Left lung (tissue), 10 donors: ENCODE results near the gene NQO2. TPM values are rescaled to one million over a fixed set of nuclear protein-coding genes. Genes with fewer than 3 reads are reported as not detected.
"Not testable (repeated sequence)": the region's sequence is repeated elsewhere in the genome, so short reads cannot be mapped to it uniquely, and the experiment has no call there.

ENCODE experiments used
- ATAC-seq: fragments of 200-7000 bp; cut with Tn5 transposase; one replicate; pipeline ENCODE4 v1.9.1; 2020; ENCODE audit warnings: moderate library complexity
- DNase-seq, 4 donors: peaks; one replicate each; pipeline ENCODE4 v3.0.0-alpha.2; 2013 to 2020
- H3K27ac ChIP-seq, 2 donors: fragments of 200-600 bp; sonication (generic) in 1 of 2; one replicate each; pipeline versions ENCODE4 v1.5.0 to v1.8.0; 2020 to 2021
- H3K27me3 ChIP-seq, 2 donors: fragments of 200-600 bp; sonication (generic) in 1 of 2; one replicate each; pipeline versions ENCODE4 v1.5.0 to v1.8.0; 2020 to 2021
- H3K36me3 ChIP-seq, 2 donors: fragments of 200-600 bp; sonication (generic) in 1 of 2; one replicate each; pipeline versions ENCODE4 v1.5.0 to v1.8.0; 2020 to 2021
- H3K4me1 ChIP-seq, 2 donors: fragments of 200-600 bp; one replicate each; pipeline ENCODE4 v1.8.0; 2021
- H3K4me3 ChIP-seq, 2 donors: fragments of 200-600 bp; sonication (generic) in 1 of 2; one replicate each; pipeline versions ENCODE4 v1.5.0 to v1.8.0; 2020 to 2021; ENCODE audit warnings: mild to moderate bottlenecking in 1 of 2
- H3K9me3 ChIP-seq, 2 donors: fragments of 200-600 bp; sonication (generic) in 1 of 2; one replicate each; pipeline versions ENCODE4 v1.5.0 to v1.8.0; 2020 to 2021
- intact Hi-C, 2 donors: fragments of 100-400 bp; cut with DNase I; formaldehyde crosslinking; loops; one replicate each; pipeline versions ENCODE4 v1.11.2 to v1.14.2; 2022
- polyA plus RNA-seq, 6 donors: library from polyadenylated mRNA; unstranded; fragments of 120-200 nt; gene quantifications; one replicate each; pipeline ENCODE4 v1.2.1, GENCODE V29; 2013; ENCODE audit not compliant: insufficient read length in 6 of 6
- total RNA-seq, 2 donors: library from RNA; stranded (reverse); fragmentation: NEBNext Ultra II Directional; extraction: Animal tissue kit (Norgen Biotek cat#: 25700); gene quantifications; one replicate each; pipeline ENCODE4 v1.2.1, GENCODE V29; 2021
- TF ChIP-seq, protein P1 (sequence below), 2 donors: fragments of 200-600 bp; sonication (generic) in 1 of 2; IDR thresholded peaks; one replicate each; pipeline versions ENCODE4 v1.5.0 to v1.8.0; 2021; ENCODE audit warnings: antibody characterized with exemption in 2 of 2
- donor health status: DM: no; HTN: yes; CAD: no.
- donor health status: DM: no; HTN: no; CAD: no.

The NQO2 gene
- total and polyA plus RNA-seq, 8 donors: 22.0 to 55.8 (median 31.7) TPM

GRCh38 chr6:3005077-3005476, 5.4 kb downstream of the NQO2 start:
- H3K27ac ChIP-seq: no peak overlapping the region
- peaks cover 4 to 27% of the 10 kb centered on the region in 2 donors for H3K4me1 ChIP-seq
- no peaks in the 10 kb centered on the region for H3K9me3 ChIP-seq
- peaks cover 0 to 60% of the 10 kb centered on the region in 2 donors for H3K36me3 ChIP-seq
- DNase-seq (no peak), ATAC-seq (no peak)
- H3K27me3 ChIP-seq: no peaks in the 10 kb centered on the region
- TF ChIP-seq, protein P1, sequence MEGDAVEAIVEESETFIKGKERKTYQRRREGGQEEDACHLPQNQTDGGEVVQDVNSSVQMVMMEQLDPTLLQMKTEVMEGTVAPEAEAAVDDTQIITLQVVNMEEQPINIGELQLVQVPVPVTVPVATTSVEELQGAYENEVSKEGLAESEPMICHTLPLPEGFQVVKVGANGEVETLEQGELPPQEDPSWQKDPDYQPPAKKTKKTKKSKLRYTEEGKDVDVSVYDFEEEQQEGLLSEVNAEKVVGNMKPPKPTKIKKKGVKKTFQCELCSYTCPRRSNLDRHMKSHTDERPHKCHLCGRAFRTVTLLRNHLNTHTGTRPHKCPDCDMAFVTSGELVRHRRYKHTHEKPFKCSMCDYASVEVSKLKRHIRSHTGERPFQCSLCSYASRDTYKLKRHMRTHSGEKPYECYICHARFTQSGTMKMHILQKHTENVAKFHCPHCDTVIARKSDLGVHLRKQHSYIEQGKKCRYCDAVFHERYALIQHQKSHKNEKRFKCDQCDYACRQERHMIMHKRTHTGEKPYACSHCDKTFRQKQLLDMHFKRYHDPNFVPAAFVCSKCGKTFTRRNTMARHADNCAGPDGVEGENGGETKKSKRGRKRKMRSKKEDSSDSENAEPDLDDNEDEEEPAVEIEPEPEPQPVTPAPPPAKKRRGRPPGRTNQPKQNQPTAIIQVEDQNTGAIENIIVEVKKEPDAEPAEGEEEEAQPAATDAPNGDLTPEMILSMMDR (IDR thresholded peaks at IDR 0.05): no peak
- H3K4me3 ChIP-seq: no peak overlapping the region
- intact Hi-C loops: no loop called here

GRCh38 chr6:3005874-3006273, 6.2 kb downstream of the NQO2 start:
- intact Hi-C loops: no loop called here
- H3K36me3 ChIP-seq: peaks cover 0 to 68% of the 10 kb centered on the region in 2 donors
- TF ChIP-seq, protein P1 (IDR thresholded peaks at IDR 0.05): no peak

DNA sequence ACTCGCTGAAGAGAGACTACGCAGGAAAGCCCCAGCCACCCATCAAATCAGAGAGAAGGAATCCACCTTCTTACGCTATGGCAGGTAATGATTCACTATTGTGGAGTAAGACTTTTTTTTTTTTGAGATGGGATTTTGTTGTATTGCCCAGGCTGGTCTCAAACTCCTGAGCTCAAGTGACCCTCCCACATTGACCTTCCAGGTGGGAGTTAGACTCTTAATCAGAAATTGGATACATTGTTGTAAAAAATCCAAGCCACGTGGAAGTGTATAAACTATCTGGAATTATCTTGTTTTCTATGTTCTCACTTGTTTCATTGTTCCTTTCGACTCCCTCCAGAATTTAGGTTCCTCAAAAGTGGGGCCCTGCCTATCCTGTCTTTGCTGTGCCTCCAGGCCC, 6.8 kb downstream of the NQO2 start:
- ATAC-seq: no peak
- peaks cover 0 to 74% of the 10 kb centered on the region in 2 donors for H3K36me3 ChIP-seq
- peaks cover 3 to 13% of the 10 kb centered on the region in 2 donors for H3K4me1 ChIP-seq
- intact Hi-C loops: no loop called here
- TF ChIP-seq, protein P1 (IDR thresholded peaks at IDR 0.05): no peak
- H3K9me3 ChIP-seq: peaks cover 0 to 10% of the 10 kb centered on the region in 2 donors
- H3K4me3 ChIP-seq: no peak overlapping the region
- no peaks in the 10 kb centered on the region for H3K27me3 ChIP-seq
- no peak overlapping the region for H3K27ac ChIP-seq
- no peak for DNase-seq

More at GRCh38 chr6:3005874-3006273, 6.2 kb downstream of the NQO2 start:
- ATAC-seq: no peak
- Histone ChIP-seq H3K27me3 (no peaks in the 10 kb centered on the region), H3K4me1 (peaks cover 4 to 19% of the 10 kb centered on the region in 2 donors), H3K27ac (no peak overlapping the region), H3K4me3 (no peak overlapping the region), H3K9me3 (peaks cover 0 to 4% of the 10 kb centered on the region in 2 donors)
- no peak for DNase-seq

GRCh38 chr6:3007571-3007970, 7.9 kb downstream of the NQO2 start:
- H3K27ac ChIP-seq: no peak overlapping the region
- TF ChIP-seq, protein P1 (IDR thresholded peaks at IDR 0.05): no peak
- no peak overlapping the region for H3K4me3 ChIP-seq
- intact Hi-C loops: no loop called here
- H3K9me3 ChIP-seq: peaks cover 0 to 20% of the 10 kb centered on the region in 2 donors
- peaks cover 0 to 85% of the 10 kb centered on the region in 2 donors for H3K36me3 ChIP-seq
- no peak for DNase-seq
- ATAC-seq: no peak
- no peaks in the 10 kb centered on the region for H3K27me3 ChIP-seq
- peaks cover 0 to 2% of the 10 kb centered on the region in 2 donors for H3K4me1 ChIP-seq

GRCh38 chr6:3008712-3009265, 9.1 kb downstream of the NQO2 start:
- Histone ChIP-seq H3K9me3 (peaks cover 0 to 20% of the 10 kb centered on the region in 2 donors), H3K36me3 (peaks cover 0 to 93% of the 10 kb centered on the region in 2 donors)
- H3K27me3 ChIP-seq, intact Hi-C loops, H3K4me3 ChIP-seq, ATAC-seq, H3K4me1 ChIP-seq, DNase-seq, H3K27ac ChIP-seq: not testable (repeated sequence)

DNA sequence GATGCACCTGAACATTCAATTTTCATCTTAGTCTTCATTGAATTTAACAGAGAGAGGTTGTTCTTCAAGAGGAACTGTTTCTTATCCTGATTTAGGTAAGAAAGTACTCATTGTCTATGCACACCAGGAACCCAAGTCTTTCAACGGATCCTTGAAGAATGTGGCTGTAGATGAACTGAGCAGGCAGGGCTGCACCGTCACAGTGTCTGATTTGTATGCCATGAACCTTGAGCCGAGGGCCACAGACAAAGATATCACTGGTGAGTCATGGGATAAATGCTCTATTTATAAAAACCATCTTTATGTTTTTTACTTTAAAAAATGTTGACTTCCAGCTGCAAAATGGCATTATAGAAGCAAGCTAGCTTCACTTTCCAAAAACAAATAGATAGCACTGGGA, 10.2 kb downstream of the NQO2 start:
- H3K36me3 ChIP-seq: peaks cover 0 to 93% of the 10 kb centered on the region in 2 donors

More for the DNA sequence above, 10.2 kb downstream of the NQO2 start:
- intact Hi-C loops: no loop called here
- DNase-seq: no peak
- no peak overlapping the region for H3K4me3 ChIP-seq
- TF ChIP-seq, protein P1 (IDR thresholded peaks at IDR 0.05): no peak
- H3K27ac ChIP-seq: no peak overlapping the region
- ATAC-seq: no peak
- peaks cover 0 to 12% of the 10 kb centered on the region in 2 donors for H3K4me1 ChIP-seq
- H3K9me3 ChIP-seq: peaks cover 0 to 20% of the 10 kb centered on the region in 2 donors
- no peaks in the 10 kb centered on the region for H3K27me3 ChIP-seq
